ENCODE results near the gene PAPPA2. TPM values are rescaled to one million over a fixed set of nuclear protein-coding genes. Genes with fewer than 3 reads are reported as not detected.

PAPPA2 gene
- total RNA-seq, 1 donor from 2014 or later: 0.41 TPM

DNA sequence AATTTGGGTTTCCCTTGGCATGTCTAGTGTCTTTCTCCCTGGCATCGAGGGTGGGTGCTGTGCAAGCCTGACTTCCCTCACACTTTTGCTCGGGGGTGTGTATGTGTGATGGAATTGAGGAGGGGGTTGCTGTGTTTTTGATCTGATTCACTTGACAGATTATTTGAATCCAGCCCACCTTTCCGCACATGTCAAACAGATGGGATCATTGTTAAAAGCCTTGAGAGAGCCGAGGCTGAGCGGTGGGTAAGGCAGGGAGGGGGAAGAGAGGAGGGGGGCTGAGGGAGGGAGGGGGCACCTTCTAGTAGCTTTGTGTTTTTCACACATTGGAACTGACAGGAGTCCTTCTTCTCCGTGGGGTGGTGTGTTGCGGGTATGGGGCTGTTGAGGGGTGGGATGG lies 90.0 kb downstream of the PAPPA2 start:
- intact Hi-C loops (cut with micrococcal nuclease): no loop called here
- no peak overlapping the region for H3K27ac ChIP-seq (replicated peaks)
- DNase-seq: no peak
- TF ChIP-seq, protein P1, sequence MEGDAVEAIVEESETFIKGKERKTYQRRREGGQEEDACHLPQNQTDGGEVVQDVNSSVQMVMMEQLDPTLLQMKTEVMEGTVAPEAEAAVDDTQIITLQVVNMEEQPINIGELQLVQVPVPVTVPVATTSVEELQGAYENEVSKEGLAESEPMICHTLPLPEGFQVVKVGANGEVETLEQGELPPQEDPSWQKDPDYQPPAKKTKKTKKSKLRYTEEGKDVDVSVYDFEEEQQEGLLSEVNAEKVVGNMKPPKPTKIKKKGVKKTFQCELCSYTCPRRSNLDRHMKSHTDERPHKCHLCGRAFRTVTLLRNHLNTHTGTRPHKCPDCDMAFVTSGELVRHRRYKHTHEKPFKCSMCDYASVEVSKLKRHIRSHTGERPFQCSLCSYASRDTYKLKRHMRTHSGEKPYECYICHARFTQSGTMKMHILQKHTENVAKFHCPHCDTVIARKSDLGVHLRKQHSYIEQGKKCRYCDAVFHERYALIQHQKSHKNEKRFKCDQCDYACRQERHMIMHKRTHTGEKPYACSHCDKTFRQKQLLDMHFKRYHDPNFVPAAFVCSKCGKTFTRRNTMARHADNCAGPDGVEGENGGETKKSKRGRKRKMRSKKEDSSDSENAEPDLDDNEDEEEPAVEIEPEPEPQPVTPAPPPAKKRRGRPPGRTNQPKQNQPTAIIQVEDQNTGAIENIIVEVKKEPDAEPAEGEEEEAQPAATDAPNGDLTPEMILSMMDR (IDR thresholded peaks at IDR 0.05; ENCODE audit: borderline replicate concordance): no peak
- H3K4me1 ChIP-seq: no peaks in the 10 kb centered on the region
- H3K9me3 ChIP-seq (replicated peaks): no peaks in the 10 kb centered on the region
- H3K36me3 ChIP-seq: no peaks in the 10 kb centered on the region
- no peak overlapping the region for H3K4me3 ChIP-seq
- H3K27me3 ChIP-seq (ENCODE audit: low read depth): peaks cover 76% of the 10 kb centered on the region

DNA sequence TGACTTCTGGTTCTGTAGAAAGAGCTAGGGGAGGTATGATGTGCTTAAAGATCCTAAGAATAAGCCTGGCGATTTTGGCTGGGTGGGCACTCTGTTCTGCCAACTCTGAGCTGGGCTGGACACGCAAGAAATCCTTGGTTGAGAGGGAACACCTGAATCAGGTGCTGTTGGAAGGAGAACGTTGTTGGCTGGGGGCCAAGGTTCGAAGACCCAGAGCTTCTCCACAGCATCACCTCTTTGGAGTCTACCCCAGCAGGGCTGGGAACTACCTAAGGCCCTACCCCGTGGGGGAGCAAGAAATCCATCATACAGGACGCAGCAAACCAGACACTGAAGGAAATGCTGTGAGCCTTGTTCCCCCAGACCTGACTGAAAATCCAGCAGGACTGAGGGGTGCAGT lies 93.3 kb downstream of the PAPPA2 start:
- no peaks in the 10 kb centered on the region for H3K4me1 ChIP-seq
- DNase-seq: no peak
- H3K9me3 ChIP-seq (replicated peaks): no peaks in the 10 kb centered on the region
- TF ChIP-seq, protein P1 (IDR thresholded peaks at IDR 0.05; ENCODE audit: borderline replicate concordance): no peak
- H3K36me3 ChIP-seq: no peaks in the 10 kb centered on the region
- no peak overlapping the region for H3K27ac ChIP-seq (replicated peaks)
- H3K4me3 ChIP-seq: no peak overlapping the region
- intact Hi-C loops (cut with micrococcal nuclease): loop anchor here (5.0 kb wide), 2 partner anchors 286 to 326 kb away; no protein-coding TSS in a partner anchor
- peaks cover 57% of the 10 kb centered on the region for H3K27me3 ChIP-seq (ENCODE audit: low read depth)

DNA sequence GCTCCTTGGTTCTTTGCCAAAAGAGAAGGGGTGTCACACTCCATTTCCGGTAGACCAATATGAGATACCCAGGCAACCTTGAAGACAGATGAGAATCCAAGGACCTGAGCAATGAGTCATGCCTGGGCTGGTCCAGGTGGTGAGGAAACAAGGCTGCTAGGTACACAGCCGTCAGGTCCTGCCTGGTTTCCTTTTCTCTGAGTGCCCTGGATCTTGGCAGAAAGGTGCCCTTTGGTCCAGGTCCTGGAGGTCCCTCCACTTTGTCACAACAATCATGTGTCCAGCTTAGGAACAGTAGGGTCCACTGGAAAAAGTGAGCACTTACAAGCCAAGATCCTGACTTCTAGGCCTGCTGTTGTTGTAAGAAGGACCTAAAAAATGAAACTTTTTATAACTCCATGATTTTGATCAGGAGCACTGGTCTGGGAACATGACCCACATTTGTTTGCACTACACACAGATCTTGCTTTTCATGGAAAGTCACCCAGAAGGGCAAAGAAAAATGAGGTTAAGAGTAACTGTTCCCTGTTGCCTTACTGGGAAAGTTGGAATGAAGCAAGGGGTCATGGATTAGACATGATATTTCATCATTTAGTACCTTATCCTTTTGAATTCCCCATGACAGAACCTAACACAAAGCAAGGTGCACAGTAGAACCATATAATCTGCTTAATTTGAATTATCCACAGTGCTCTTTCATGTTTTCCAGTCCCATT lies 94.7 kb downstream of the PAPPA2 start:
- H3K36me3 ChIP-seq: no peaks in the 10 kb centered on the region
- intact Hi-C loops (cut with micrococcal nuclease): loop anchor here (5.0 kb wide), 2 partner anchors 285 to 325 kb away; no protein-coding TSS in a partner anchor
- no peak overlapping the region for H3K4me3 ChIP-seq
- DNase-seq: no peak
- H3K4me1 ChIP-seq: no peaks in the 10 kb centered on the region
- no peak overlapping the region for H3K27ac ChIP-seq (replicated peaks)
- TF ChIP-seq, protein P1 (IDR thresholded peaks at IDR 0.05; ENCODE audit: borderline replicate concordance): no peak
- peaks cover 43% of the 10 kb centered on the region for H3K27me3 ChIP-seq (ENCODE audit: low read depth)
- no peaks in the 10 kb centered on the region for H3K9me3 ChIP-seq (replicated peaks)

DNA sequence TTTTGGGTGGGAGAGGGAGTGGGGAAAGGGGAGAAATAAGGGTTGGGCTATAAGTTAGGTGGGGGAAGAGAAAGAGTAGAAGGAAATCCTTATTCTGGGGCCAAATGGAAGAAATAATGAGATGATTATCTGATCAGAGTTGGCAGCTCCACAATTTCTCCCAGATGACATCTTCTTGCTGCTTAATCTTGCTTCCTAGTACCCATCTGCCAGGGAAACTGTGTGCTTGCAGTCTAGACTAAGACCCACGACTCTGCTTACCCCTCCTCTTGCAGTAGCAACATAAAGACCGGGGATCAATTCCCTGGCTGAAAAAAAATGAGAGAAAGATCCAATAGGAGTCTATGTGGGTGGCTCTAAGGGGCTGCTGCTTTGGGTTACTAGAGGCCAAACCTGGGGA lies 95.6 kb downstream of the PAPPA2 start:
- intact Hi-C loops (cut with micrococcal nuclease): loop anchor here (5.0 kb wide), 2 partner anchors 284 to 324 kb away; no protein-coding TSS in a partner anchor
- Histone ChIP-seq H3K9me3 (replicated peaks) (no peaks in the 10 kb centered on the region), H3K4me3 (no peak overlapping the region), H3K4me1 (no peaks in the 10 kb centered on the region), H3K27ac (replicated peaks) (no peak overlapping the region), H3K36me3 (no peaks in the 10 kb centered on the region), H3K27me3 (ENCODE audit: low read depth) (peaks cover 34% of the 10 kb centered on the region)
- TF ChIP-seq, protein P1 (IDR thresholded peaks at IDR 0.05; ENCODE audit: borderline replicate concordance): no peak
- no peak for DNase-seq

DNA sequence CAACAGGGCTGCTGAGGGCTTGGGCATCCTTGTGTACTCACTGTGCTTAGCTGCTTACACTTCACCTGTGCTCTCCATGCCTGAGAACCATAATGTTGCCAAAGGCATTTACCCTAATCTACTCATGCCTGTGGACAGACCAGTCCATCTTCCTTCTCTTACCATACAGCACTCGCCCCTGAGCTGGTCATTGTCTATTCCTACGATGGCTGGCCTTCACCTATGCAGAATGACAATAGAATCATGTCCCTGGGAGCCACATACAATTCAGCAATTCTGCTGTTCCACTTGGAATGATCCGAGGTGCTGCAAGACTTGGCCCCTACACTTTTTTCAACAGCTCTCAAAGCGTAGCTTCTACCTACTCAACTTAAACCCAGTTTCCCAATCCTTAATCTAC lies 96.5 kb downstream of the PAPPA2 start:
- H3K27me3 ChIP-seq (ENCODE audit: low read depth): peaks cover 25% of the 10 kb centered on the region
- no peaks in the 10 kb centered on the region for H3K36me3 ChIP-seq
- intact Hi-C loops (cut with micrococcal nuclease): loop anchor here (5.0 kb wide), 2 partner anchors 283 to 323 kb away; no protein-coding TSS in a partner anchor
- no peak for DNase-seq
- no peak overlapping the region for H3K27ac ChIP-seq (replicated peaks)
- TF ChIP-seq, protein P1 (IDR thresholded peaks at IDR 0.05; ENCODE audit: borderline replicate concordance): no peak
- no peaks in the 10 kb centered on the region for H3K4me1 ChIP-seq
- H3K4me3 ChIP-seq: no peak overlapping the region
- H3K9me3 ChIP-seq (replicated peaks): no peaks in the 10 kb centered on the region

All from left ventricle myocardium inferior (tissue), 1 donor.